Hepatocyte (in vitro differentiated cells): ENCODE data around the gene FNDC3B.

Source experiments
- CTCF ChIP-seq: fragments of 200-600 bp; sonication (generic); IDR thresholded peaks from 2 replicates; pipeline ENCODE4 v1.5.1; 2016; ENCODE audit warnings: antibody characterized with exemption, mild to moderate bottlenecking; ENCODE audit not compliant: poor library complexity
- EZH2 ChIP-seq: fragments of 200-600 bp; sonication (generic); IDR thresholded peaks from 2 replicates; pipeline ENCODE4 v1.6.1; 2016; ENCODE audit warnings: antibody characterized with exemption, mild to moderate bottlenecking, borderline replicate concordance

DNA sequence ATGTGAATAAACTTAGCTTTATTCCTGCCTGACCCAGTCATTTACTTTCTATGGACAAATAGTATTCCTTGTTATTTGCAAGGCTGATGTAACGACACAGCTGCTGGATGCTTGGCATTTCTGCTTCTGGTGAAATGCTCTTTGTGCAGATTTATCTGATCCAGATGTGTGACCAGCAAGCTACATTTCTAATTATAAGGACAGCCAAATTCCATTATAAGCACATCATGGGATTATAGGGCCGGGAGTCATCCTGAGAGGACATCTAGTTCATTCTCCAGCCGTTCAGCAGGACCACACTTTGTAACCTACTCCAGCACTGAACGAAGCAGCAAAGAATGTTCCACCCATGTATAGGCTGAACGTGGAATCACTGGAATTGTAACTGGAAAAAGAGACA lies 42.9 kb downstream of the FNDC3B start:
- TF ChIP-seq CTCF, result no peak
- no peak for TF ChIP-seq EZH2
